Subcutaneous abdominal adipose tissue (tissue), 5 donors: ENCODE measurements around the gene PHTF2.
"Not testable (repeated sequence)": the region's sequence is repeated elsewhere in the genome, so short reads cannot be mapped to it uniquely, and the experiment has no call there.

Experiments
- H3K27ac ChIP-seq: one replicate; pipeline ENCODE4 v1.7.0; 2013; ENCODE audit warnings: low read depth, mild to moderate bottlenecking, inconsistent platforms, low read length, moderate library complexity
- H3K27me3 ChIP-seq, 5 donors: one replicate each; pipeline ENCODE4 v1.7.0; 2013; ENCODE audit warnings: low read length in 5 of 5, inconsistent platforms in 1 of 5; ENCODE audit not compliant: control insufficient read depth in 5 of 5, insufficient read depth in 4 of 5
- H3K36me3 ChIP-seq, 5 donors: one replicate each; pipeline ENCODE4 v1.7.0; 2013; ENCODE audit warnings: low read length in 5 of 5; ENCODE audit not compliant: control insufficient read depth in 5 of 5, insufficient read depth in 5 of 5
- H3K4me1 ChIP-seq, 5 donors: one replicate each; pipeline ENCODE4 v1.7.0; 2013; ENCODE audit warnings: low read length in 5 of 5, mild to moderate bottlenecking in 3 of 5, moderate library complexity in 1 of 5; ENCODE audit not compliant: control insufficient read depth in 5 of 5, insufficient read depth in 5 of 5
- H3K4me3 ChIP-seq, 5 donors: one replicate each; pipeline ENCODE4 v1.7.0; 2013; ENCODE audit warnings: low read length in 5 of 5, low read depth in 1 of 5
- H3K9ac ChIP-seq, 5 donors: one replicate each; pipeline ENCODE4 v1.7.0; 2013; ENCODE audit warnings: low read length in 5 of 5, mild to moderate bottlenecking in 4 of 5, moderate library complexity in 3 of 5
- H3K9me3 ChIP-seq, 5 donors: one replicate each; pipeline ENCODE4 v1.7.0; 2013; ENCODE audit warnings: low read length in 5 of 5; ENCODE audit not compliant: control insufficient read depth in 5 of 5
- donor health status: healthy.
- donor health status: healthy.
- donor health status: healthy.
- donor health status: healthy.
- donor health status: healthy.

Gene PHTF2

GRCh38 chr7:77866370-77866769 lies 67.8 kb downstream of the PHTF2 start:
- Histone ChIP-seq H3K27ac (no peak overlapping the region), H3K9me3 (no peaks in the 10 kb centered on the region), H3K27me3 (no peaks in the 10 kb centered on the region), H3K36me3 (no peaks in the 10 kb centered on the region), H3K9ac (no peak overlapping the region), H3K4me1 (peaks cover 0 to 24% (median 7%) of the 10 kb centered on the region in 5 donors), H3K4me3 (no peak overlapping the region)

DNA sequence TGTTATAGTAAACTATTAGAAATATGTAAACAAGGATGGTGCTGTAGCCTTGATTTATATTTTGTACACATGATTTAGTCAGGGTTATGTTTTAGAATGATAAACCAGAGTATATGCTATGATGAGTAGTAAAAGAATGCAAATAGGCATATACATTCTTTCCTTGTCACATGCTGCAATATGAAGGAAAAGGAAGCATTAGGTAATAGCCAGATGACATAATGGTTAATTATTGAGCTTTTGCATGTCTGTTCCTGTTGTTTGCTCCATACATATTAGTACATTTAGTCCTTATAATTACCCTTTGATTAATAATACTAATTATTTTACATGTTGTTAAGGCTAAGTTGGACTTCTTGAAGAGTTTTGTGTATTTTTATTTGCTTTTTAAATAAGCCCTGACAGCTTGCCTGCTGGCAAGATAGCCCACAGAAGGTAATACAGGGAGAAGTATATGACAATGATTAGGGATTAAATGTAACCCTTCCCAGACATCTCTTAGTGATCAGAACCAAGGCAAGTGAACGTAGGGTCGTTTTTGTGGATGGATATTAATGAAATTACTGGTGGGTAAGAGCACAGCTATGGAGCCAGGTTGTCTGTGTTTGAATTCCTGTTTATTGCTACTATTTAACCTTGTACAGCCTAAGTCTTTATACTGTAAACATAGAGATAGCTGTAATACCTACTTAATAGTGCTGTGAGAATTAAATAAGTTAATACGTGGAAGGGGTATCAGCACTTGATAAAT lies 68.4 kb downstream of the PHTF2 start:
- no peak overlapping the region for H3K4me3 ChIP-seq
- no peaks in the 10 kb centered on the region for H3K9me3 ChIP-seq
- H3K4me1 ChIP-seq: peaks cover 0 to 24% (median 7%) of the 10 kb centered on the region in 5 donors
- H3K27ac ChIP-seq: no peak overlapping the region
- no peaks in the 10 kb centered on the region for H3K36me3 ChIP-seq
- H3K27me3 ChIP-seq: no peaks in the 10 kb centered on the region
- no peak overlapping the region for H3K9ac ChIP-seq

GRCh38 chr7:77867537-77867865 lies 68.9 kb downstream of the PHTF2 start:
- H3K36me3 ChIP-seq: no peaks in the 10 kb centered on the region
- no peak overlapping the region for H3K9ac ChIP-seq
- H3K4me3 ChIP-seq: no peak overlapping the region
- peaks cover 0 to 24% (median 7%) of the 10 kb centered on the region in 5 donors for H3K4me1 ChIP-seq
- no peaks in the 10 kb centered on the region for H3K9me3 ChIP-seq
- H3K27ac ChIP-seq: no peak overlapping the region
- H3K27me3 ChIP-seq: no peaks in the 10 kb centered on the region

- not testable (repeated sequence) for H3K36me3 ChIP-seq, H3K27me3 ChIP-seq, H3K9ac ChIP-seq, H3K27ac ChIP-seq, H3K4me1 ChIP-seq, H3K9me3 ChIP-seq, H3K4me3 ChIP-seq
These were observed 73.7 kb downstream of the PHTF2 start for GRCh38 chr7:77872256-77872655.

- H3K9ac ChIP-seq, H3K27ac ChIP-seq, H3K9me3 ChIP-seq, H3K36me3 ChIP-seq, H3K27me3 ChIP-seq, H3K4me3 ChIP-seq, H3K4me1 ChIP-seq: not testable (repeated sequence)
These were observed 75.1 kb downstream of the PHTF2 start for GRCh38 chr7:77873416-77874327.

DNA sequence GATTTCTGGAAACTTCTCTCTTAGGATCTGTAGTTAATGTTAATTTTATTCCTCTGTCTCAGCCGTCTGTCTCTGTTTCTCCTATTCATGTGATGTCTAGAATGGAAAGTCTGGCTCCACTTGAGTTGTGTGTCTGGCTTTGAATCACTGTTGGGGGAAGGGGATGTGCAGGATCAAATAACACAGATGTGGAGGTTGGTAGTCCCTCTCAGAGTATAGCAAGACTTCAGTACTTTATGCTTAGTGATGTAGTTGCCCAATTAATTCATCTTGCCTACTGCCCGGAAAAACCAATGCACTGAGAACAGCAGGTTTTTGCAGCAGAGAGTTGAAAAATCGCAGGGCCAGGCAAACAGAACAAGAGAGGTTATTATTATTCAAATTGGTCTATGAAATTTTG lies 79.2 kb downstream of the PHTF2 start:
- no peaks in the 10 kb centered on the region for H3K4me1 ChIP-seq
- no peak overlapping the region for H3K9ac ChIP-seq
- H3K27me3 ChIP-seq: no peaks in the 10 kb centered on the region
- H3K4me3 ChIP-seq: no peak overlapping the region
- H3K27ac ChIP-seq: no peak overlapping the region
- no peaks in the 10 kb centered on the region for H3K36me3 ChIP-seq
- H3K9me3 ChIP-seq: no peaks in the 10 kb centered on the region

- H3K9me3 ChIP-seq: no peaks in the 10 kb centered on the region
- H3K4me1 ChIP-seq: no peaks in the 10 kb centered on the region
- H3K36me3 ChIP-seq: no peaks in the 10 kb centered on the region
- H3K9ac ChIP-seq: no peak overlapping the region
- H3K4me3 ChIP-seq: no peak overlapping the region
- H3K27me3 ChIP-seq: no peaks in the 10 kb centered on the region
- H3K27ac ChIP-seq: no peak overlapping the region
These were observed 79.9 kb downstream of the PHTF2 start for GRCh38 chr7:77878500-77878899.

DNA sequence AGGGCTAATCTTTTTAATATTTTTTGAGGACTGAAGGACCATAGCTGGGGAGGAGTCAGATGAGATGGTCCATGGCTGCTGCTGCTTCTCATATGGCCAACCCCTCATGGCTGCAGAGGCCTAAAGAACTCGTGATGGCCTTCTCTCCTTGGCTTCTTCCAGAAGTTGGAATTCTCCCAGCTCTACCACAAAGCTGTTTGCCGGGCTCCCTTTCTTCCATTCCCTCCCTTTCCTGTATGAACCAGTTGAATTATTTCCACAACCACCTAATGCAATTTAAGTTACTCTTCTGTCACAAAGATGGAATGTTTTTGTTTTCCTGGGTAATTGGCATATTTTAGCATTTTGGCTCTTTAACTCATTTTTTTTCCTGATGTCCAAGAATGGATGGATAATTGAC lies 80.7 kb downstream of the PHTF2 start:
- Histone ChIP-seq H3K9ac (no peak overlapping the region), H3K9me3 (no peaks in the 10 kb centered on the region), H3K27me3 (no peaks in the 10 kb centered on the region), H3K4me1 (no peaks in the 10 kb centered on the region), H3K4me3 (no peak overlapping the region), H3K36me3 (no peaks in the 10 kb centered on the region), H3K27ac (no peak overlapping the region)

GRCh38 chr7:77881871-77882270 lies 83.3 kb downstream of the PHTF2 start:
- no peak overlapping the region for H3K27ac ChIP-seq
- H3K4me1 ChIP-seq: no peaks in the 10 kb centered on the region
- H3K36me3 ChIP-seq: no peaks in the 10 kb centered on the region
- no peaks in the 10 kb centered on the region for H3K27me3 ChIP-seq
- no peak overlapping the region for H3K9ac ChIP-seq
- H3K4me3 ChIP-seq: no peak overlapping the region
- H3K9me3 ChIP-seq: no peaks in the 10 kb centered on the region

GRCh38 chr7:77885155-77885554 lies 86.6 kb downstream of the PHTF2 start:
- no peak overlapping the region for H3K4me3 ChIP-seq
- H3K9me3 ChIP-seq: no peaks in the 10 kb centered on the region
- H3K9ac ChIP-seq: no peak overlapping the region
- no peaks in the 10 kb centered on the region for H3K27me3 ChIP-seq
- no peak overlapping the region for H3K27ac ChIP-seq
- H3K36me3 ChIP-seq: no peaks in the 10 kb centered on the region
- no peaks in the 10 kb centered on the region for H3K4me1 ChIP-seq
